Measurements from ENCODE around the gene DUSP15.
A peak's percentile ranks its signal among the peaks of the same experiment; 100 is the strongest.

The DUSP15 gene

GRCh38 chr20:31872406-31872805, 2.1 kb upstream of the DUSP15 start:
- H3K79me2 ChIP-seq (ENCODE audit: insufficient read depth, low read length) = no peaks in the 10 kb centered on the region
- no peaks in the 10 kb centered on the region for H4K20me1 ChIP-seq (ENCODE audit: insufficient read depth, low read length, poor library complexity, severe bottlenecking)
- no peaks in the 10 kb centered on the region for H3K36me3 ChIP-seq (ENCODE audit: insufficient read depth, low read length)
- H2AFZ ChIP-seq (ENCODE audit: low read length) = no peak overlapping the region
- peaks cover 11% of the 10 kb centered on the region for H3K4me1 ChIP-seq (ENCODE audit: insufficient read depth, low read length, poor library complexity, severe bottlenecking)
- peaks cover 9% of the 10 kb centered on the region for H3K27me3 ChIP-seq (ENCODE audit: insufficient read depth, low read length, poor library complexity, severe bottlenecking)
- TF ChIP-seq EZH2phosphoT487 (IDR thresholded peaks at IDR 0.05; ENCODE audit: borderline replicate concordance) = no peak
- TF ChIP-seq, protein P1, sequence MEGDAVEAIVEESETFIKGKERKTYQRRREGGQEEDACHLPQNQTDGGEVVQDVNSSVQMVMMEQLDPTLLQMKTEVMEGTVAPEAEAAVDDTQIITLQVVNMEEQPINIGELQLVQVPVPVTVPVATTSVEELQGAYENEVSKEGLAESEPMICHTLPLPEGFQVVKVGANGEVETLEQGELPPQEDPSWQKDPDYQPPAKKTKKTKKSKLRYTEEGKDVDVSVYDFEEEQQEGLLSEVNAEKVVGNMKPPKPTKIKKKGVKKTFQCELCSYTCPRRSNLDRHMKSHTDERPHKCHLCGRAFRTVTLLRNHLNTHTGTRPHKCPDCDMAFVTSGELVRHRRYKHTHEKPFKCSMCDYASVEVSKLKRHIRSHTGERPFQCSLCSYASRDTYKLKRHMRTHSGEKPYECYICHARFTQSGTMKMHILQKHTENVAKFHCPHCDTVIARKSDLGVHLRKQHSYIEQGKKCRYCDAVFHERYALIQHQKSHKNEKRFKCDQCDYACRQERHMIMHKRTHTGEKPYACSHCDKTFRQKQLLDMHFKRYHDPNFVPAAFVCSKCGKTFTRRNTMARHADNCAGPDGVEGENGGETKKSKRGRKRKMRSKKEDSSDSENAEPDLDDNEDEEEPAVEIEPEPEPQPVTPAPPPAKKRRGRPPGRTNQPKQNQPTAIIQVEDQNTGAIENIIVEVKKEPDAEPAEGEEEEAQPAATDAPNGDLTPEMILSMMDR (conservative IDR thresholded peaks at IDR 0.05; ENCODE audit: low read length) = no peak
- H3K9me2 ChIP-seq (replicated peaks; ENCODE audit: low read depth, low read length) = no peaks in the 10 kb centered on the region
- H3K9me3 ChIP-seq (ENCODE audit: insufficient read depth, low read depth, low read length) = no peaks in the 10 kb centered on the region
- no peaks in the 10 kb centered on the region for H3F3A ChIP-seq (ENCODE audit: low read depth)
- H3K4me3 ChIP-seq (ENCODE audit: low read length, poor library complexity, severe bottlenecking) = no peak overlapping the region
- H3K4me2 ChIP-seq (ENCODE audit: low read depth, low read length, poor library complexity, severe bottlenecking) = no peak overlapping the region
- H3K9ac ChIP-seq (ENCODE audit: low read depth, low read length, poor library complexity, severe bottlenecking) = no peak overlapping the region

GRCh38 chr20:31871618-31871954, 1.3 kb upstream of the DUSP15 start:
- no peak overlapping the region for H3K4me2 ChIP-seq (ENCODE audit: low read depth, low read length, poor library complexity, severe bottlenecking)
- TF ChIP-seq EZH2phosphoT487 (IDR thresholded peaks at IDR 0.05; ENCODE audit: borderline replicate concordance) = no peak
- TF ChIP-seq, protein P1 (conservative IDR thresholded peaks at IDR 0.05; ENCODE audit: low read length) = no peak

GRCh38 chr20:31870726-31871617, 645 bp upstream of the DUSP15 start:
- Histone ChIP-seq H3K9me2 (replicated peaks; ENCODE audit: low read depth, low read length) (no peaks in the 10 kb centered on the region), H3K27me3 (ENCODE audit: insufficient read depth, low read length, poor library complexity, severe bottlenecking) (peaks cover 9% of the 10 kb centered on the region), H3K4me3 (ENCODE audit: low read length, poor library complexity, severe bottlenecking) (peak overlapping the region; percentile 69), H3K79me2 (ENCODE audit: insufficient read depth, low read length) (no peaks in the 10 kb centered on the region), H3K9ac (ENCODE audit: low read depth, low read length, poor library complexity, severe bottlenecking) (peak overlapping the region; percentile 66), H4K20me1 (ENCODE audit: insufficient read depth, low read length, poor library complexity, severe bottlenecking) (no peaks in the 10 kb centered on the region), H3K4me2 (ENCODE audit: low read depth, low read length, poor library complexity, severe bottlenecking) (peak overlapping the region; percentile 68), H3K9me3 (ENCODE audit: insufficient read depth, low read depth, low read length) (no peaks in the 10 kb centered on the region), H3K36me3 (ENCODE audit: insufficient read depth, low read length) (no peaks in the 10 kb centered on the region), H3K4me1 (ENCODE audit: insufficient read depth, low read length, poor library complexity, severe bottlenecking) (peaks cover 11% of the 10 kb centered on the region), H2AFZ (ENCODE audit: low read length) (peak overlapping the region; percentile 87), H3F3A (ENCODE audit: low read depth) (no peaks in the 10 kb centered on the region)
- TF ChIP-seq, protein P1 (conservative IDR thresholded peaks at IDR 0.05; ENCODE audit: low read length) = no peak
- no peak for TF ChIP-seq EZH2phosphoT487 (IDR thresholded peaks at IDR 0.05; ENCODE audit: borderline replicate concordance)

More at GRCh38 chr20:31871618-31871954, 1.3 kb upstream of the DUSP15 start:
- Histone ChIP-seq H3K79me2 (ENCODE audit: insufficient read depth, low read length) (no peaks in the 10 kb centered on the region), H3K27me3 (ENCODE audit: insufficient read depth, low read length, poor library complexity, severe bottlenecking) (peaks cover 9% of the 10 kb centered on the region), H3K9me3 (ENCODE audit: insufficient read depth, low read depth, low read length) (no peaks in the 10 kb centered on the region), H3F3A (ENCODE audit: low read depth) (no peaks in the 10 kb centered on the region), H2AFZ (ENCODE audit: low read length) (no peak overlapping the region), H3K4me3 (ENCODE audit: low read length, poor library complexity, severe bottlenecking) (no peak overlapping the region), H4K20me1 (ENCODE audit: insufficient read depth, low read length, poor library complexity, severe bottlenecking) (no peaks in the 10 kb centered on the region), H3K9me2 (replicated peaks; ENCODE audit: low read depth, low read length) (no peaks in the 10 kb centered on the region), H3K36me3 (ENCODE audit: insufficient read depth, low read length) (no peaks in the 10 kb centered on the region), H3K9ac (ENCODE audit: low read depth, low read length, poor library complexity, severe bottlenecking) (no peak overlapping the region), H3K4me1 (ENCODE audit: insufficient read depth, low read length, poor library complexity, severe bottlenecking) (peaks cover 11% of the 10 kb centered on the region)

Measured in Loucy (cell line).